H1 (cell line): Measurements from ENCODE around the gene GMFB. TPM values are rescaled to one million over a fixed set of nuclear protein-coding genes. Genes with fewer than 3 reads are reported as not detected.

ENCODE experiments used
- CTCF ChIA-PET: fragments of 300-600 bp; sonication (Branson Sonifier 250); formaldehyde crosslinking; loops from one replicate; lab custom pipeline; 2021; ENCODE audit not compliant: partially characterized antibody; lab: Charles Lee
- POLR2A ChIA-PET: fragments of 300-600 bp; sonication (Branson Sonifier 250); formaldehyde crosslinking; loops from one replicate; lab custom pipeline; 2021; ENCODE audit warnings: inconsistent platforms; ENCODE audit not compliant: partially characterized antibody; lab: Charles Lee
- DNase-seq, 2 experiments: peaks; one replicate each; pipeline versions ENCODE4 v3.0.0 to v3.0.0-alpha.2; 2010 to 2022; ENCODE audit warnings: low spot score in 2 of 2, low read depth in 1 of 2, mixed read lengths in 1 of 2
- FAIRE-seq: peaks from 2 replicates; lab custom pipeline; 2011; peaks lifted over from hg19 to GRCh38; lab: Jason Lieb, UNC
- H2AFZ ChIP-seq: 2 replicates; pipeline ENCODE4 v1.8.1; 2012; ENCODE audit warnings: low read length, inconsistent platforms
- H2AK5ac ChIP-seq: 2 replicates; pipeline ENCODE4 v1.6.1; 2013; ENCODE audit warnings: low read depth, low read length
- H2BK120ac ChIP-seq: replicated peaks from 2 replicates; pipeline ENCODE3; 2013; ENCODE audit warnings: low read depth, low read length, inconsistent platforms
- H2BK12ac ChIP-seq: 2 replicates; pipeline ENCODE4 v1.6.1; 2013; ENCODE audit warnings: low read depth, low read length
- H2BK15ac ChIP-seq: 2 replicates; pipeline ENCODE4 v1.6.1; 2013; ENCODE audit warnings: low read length
- H2BK20ac ChIP-seq: 2 replicates; pipeline ENCODE4 v1.6.1; 2013; ENCODE audit warnings: low read length
- H2BK5ac ChIP-seq: 2 replicates; pipeline ENCODE4 v1.6.1; 2013; ENCODE audit warnings: low read depth, low read length
- H3K14ac ChIP-seq: 2 replicates; pipeline ENCODE4 v1.6.1; 2013; ENCODE audit warnings: inconsistent platforms; ENCODE audit not compliant: insufficient read length
- H3K18ac ChIP-seq: 2 replicates; pipeline ENCODE4 v1.6.1; 2013; ENCODE audit warnings: low read length; ENCODE audit errors: extremely low read depth
- H3K23ac ChIP-seq: 2 replicates; pipeline ENCODE4 v1.6.1; 2013; ENCODE audit warnings: inconsistent platforms; ENCODE audit not compliant: insufficient read length
- H3K23me2 ChIP-seq: 2 replicates; pipeline ENCODE4 v1.6.1; 2013; ENCODE audit warnings: low read depth, low read length
- H3K27ac ChIP-seq: 2 replicates; pipeline ENCODE4 v1.6.1; 2011; ENCODE audit warnings: low read depth, low read length, inconsistent platforms
- H3K27me3 ChIP-seq, 4 experiments: replicated peaks in 1 of 4; 1 replicate in 1 of 4; 2 replicates in 3 of 4; pipeline versions ENCODE4 v1.6.1 to v1.8.1; 2011 to 2013; ENCODE audit warnings: low read length in 3 of 4, mild to moderate bottlenecking in 3 of 4, inconsistent platforms in 2 of 4, mixed read lengths in 2 of 4, moderate library complexity in 1 of 4; ENCODE audit not compliant: control insufficient read depth in 3 of 4, insufficient read depth in 3 of 4; ENCODE audit errors: extremely low read depth in 1 of 4
- H3K36me3 ChIP-seq, 4 experiments: 2 replicates each; pipeline versions ENCODE4 v1.6.1 to v1.8.1; 2011 to 2013; ENCODE audit warnings: mild to moderate bottlenecking in 4 of 4, low read length in 3 of 4, moderate library complexity in 2 of 4, control low read depth in 1 of 4, inconsistent platforms in 1 of 4; ENCODE audit not compliant: insufficient read depth in 4 of 4, control insufficient read depth in 2 of 4
- H3K4ac ChIP-seq: replicated peaks from 2 replicates; pipeline ENCODE3; 2013; ENCODE audit warnings: low read length, low read depth, mixed read lengths, inconsistent platforms; ENCODE audit not compliant: insufficient read length
- H3K4me1 ChIP-seq, 4 experiments: replicated peaks in 1 of 4; 1 replicate in 1 of 4; 2 replicates in 3 of 4; pipeline versions ENCODE4 v1.6.1 to v1.8.1; 2011 to 2013; ENCODE audit warnings: low read length in 3 of 4, inconsistent platforms in 2 of 4, mixed read lengths in 1 of 4; ENCODE audit not compliant: insufficient read depth in 4 of 4, control insufficient read depth in 3 of 4
- H3K4me2 ChIP-seq, 2 experiments: 2 replicates each; pipeline versions ENCODE4 v1.6.1 to v1.8.1; 2011 to 2013; ENCODE audit warnings: low read depth in 2 of 2, low read length in 2 of 2, control low read depth in 1 of 2, inconsistent platforms in 1 of 2, mild to moderate bottlenecking in 1 of 2; ENCODE audit not compliant: insufficient read depth in 1 of 2
- H3K4me3 ChIP-seq, 4 experiments: fragments of 200-600, 300-600 bp in 1 of 4; sonication (generic), shearing (Covaris generic), sonication (Bioruptor Twin) in 1 of 4; 2 replicates each; pipeline versions ENCODE4 v1.5.1 to v1.8.1; 2011 to 2016; ENCODE audit warnings: low read length in 4 of 4, low read depth in 3 of 4, control low read depth in 2 of 4, inconsistent platforms in 2 of 4, mild to moderate bottlenecking in 2 of 4, mixed read lengths in 1 of 4, moderate library complexity in 1 of 4; ENCODE audit not compliant: insufficient read depth in 2 of 4; ENCODE audit errors: extremely low read depth in 1 of 4
- H3K56ac ChIP-seq: replicated peaks from 2 replicates; pipeline ENCODE3; 2013; ENCODE audit warnings: low read depth, mild to moderate bottlenecking, mixed read lengths, low read length, inconsistent platforms; ENCODE audit not compliant: insufficient read length
- H3K79me1 ChIP-seq: 2 replicates; pipeline ENCODE4 v1.6.1; 2013; ENCODE audit warnings: low read depth, low read length, control low read depth
- H3K79me2 ChIP-seq, 2 experiments: 2 replicates each; pipeline versions ENCODE4 v1.6.1 to v1.8.1; 2012 to 2013; ENCODE audit warnings: low read length in 2 of 2, mild to moderate bottlenecking in 2 of 2, inconsistent platforms in 1 of 2; ENCODE audit not compliant: insufficient read depth in 2 of 2, control insufficient read depth in 1 of 2
- H3K9ac ChIP-seq, 4 experiments: replicated peaks in 1 of 4; 1 replicate in 1 of 4; 2 replicates in 3 of 4; pipeline versions ENCODE4 v1.6.1 to v1.8.1; 2011 to 2013; ENCODE audit warnings: low read depth in 3 of 4, low read length in 3 of 4, control low read depth in 2 of 4, mild to moderate bottlenecking in 2 of 4, moderate library complexity in 2 of 4, inconsistent platforms in 1 of 4; ENCODE audit errors: extremely low read depth in 1 of 4
- H3K9me3 ChIP-seq, 2 experiments: 2 replicates each; pipeline versions ENCODE4 v1.6.1 to v1.8.1; 2012 to 2013; ENCODE audit warnings: mild to moderate bottlenecking in 2 of 2, moderate library complexity in 2 of 2, control low read depth in 1 of 2, inconsistent platforms in 1 of 2, low read depth in 1 of 2, low read length in 1 of 2, mixed read lengths in 1 of 2; ENCODE audit not compliant: insufficient read depth in 2 of 2
- H4K20me1 ChIP-seq, 2 experiments: replicated peaks in 1 of 2; 2 replicates each; pipeline versions ENCODE3 to v1.8.1; 2011 to 2013; ENCODE audit warnings: inconsistent platforms in 2 of 2, low read length in 2 of 2, mild to moderate bottlenecking in 1 of 2; ENCODE audit not compliant: insufficient read depth in 2 of 2, control insufficient read depth in 1 of 2
- H4K5ac ChIP-seq: 2 replicates; pipeline ENCODE4 v1.6.1; 2013; ENCODE audit warnings: low read length, low read depth, mixed read lengths, inconsistent platforms; ENCODE audit not compliant: insufficient read length
- H4K8ac ChIP-seq: 2 replicates; pipeline ENCODE4 v1.8.0; 2013; ENCODE audit warnings: mild to moderate bottlenecking, moderate library complexity, low read length, inconsistent platforms; ENCODE audit not compliant: insufficient read depth; ENCODE audit errors: extremely low read depth
- H4K91ac ChIP-seq: replicated peaks from 2 replicates; pipeline ENCODE3; 2013; ENCODE audit warnings: low read length, mixed read lengths, inconsistent platforms; ENCODE audit not compliant: insufficient read length
- ATF3 ChIP-seq: IDR thresholded peaks from 2 replicates; pipeline ENCODE4 v1.6.1; 2011; ENCODE audit warnings: low read depth, mild to moderate bottlenecking, low read length; ENCODE audit not compliant: insufficient read depth
- CEBPB ChIP-seq: IDR thresholded peaks from 2 replicates; pipeline ENCODE4 v1.6.1; 2012; ENCODE audit warnings: low read depth, low read length
- CTBP2 ChIP-seq: IDR thresholded peaks from 2 replicates; pipeline ENCODE4 v1.7.0; 2011; ENCODE audit warnings: borderline replicate concordance, mild to moderate bottlenecking, moderate library complexity, mixed read lengths, low read length; ENCODE audit not compliant: insufficient read depth, insufficient read length
- EGR1 ChIP-seq: IDR thresholded peaks from 2 replicates; pipeline ENCODE4 v1.6.1; 2011; ENCODE audit warnings: low read depth, low read length, borderline replicate concordance
- EP300 ChIP-seq, 2 experiments: IDR thresholded peaks; 1 replicate in 1 of 2; 2 replicates in 1 of 2; pipeline ENCODE4 v1.6.1; 2011 to 2012; ENCODE audit warnings: low read depth in 2 of 2, low read length in 2 of 2, mild to moderate bottlenecking in 2 of 2, borderline replicate concordance in 1 of 2, inconsistent platforms in 1 of 2, moderate library complexity in 1 of 2
- EZH2 ChIP-seq: fragments of 200-600 bp; sonication (generic); IDR thresholded peaks from 2 replicates; pipeline ENCODE4 v1.7.1; 2012; ENCODE audit warnings: low read depth, mild to moderate bottlenecking, moderate library complexity, low read length, inconsistent platforms; ENCODE audit not compliant: severe bottlenecking
- GABPA ChIP-seq: IDR thresholded peaks from 2 replicates; pipeline ENCODE4 v1.6.1; 2011; ENCODE audit warnings: mild to moderate bottlenecking, low read length, moderate library complexity, borderline replicate concordance; ENCODE audit not compliant: insufficient read depth
- HDAC2 ChIP-seq, 2 experiments: fragments of 300-600 bp in 1 of 2; sonication (generic) in 1 of 2; IDR thresholded peaks; 2 replicates each; pipeline ENCODE4 v1.6.1; 2011 to 2012; ENCODE audit warnings: low read depth in 2 of 2, low read length in 2 of 2, mild to moderate bottlenecking in 2 of 2, moderate library complexity in 2 of 2, borderline replicate concordance in 1 of 2, inconsistent platforms in 1 of 2
- JUN ChIP-seq: IDR thresholded peaks from 2 replicates; pipeline ENCODE4 v1.6.1; 2011; ENCODE audit warnings: low read depth, mild to moderate bottlenecking, improper control_type of control experiment, low read length
- NRF1 ChIP-seq: IDR thresholded peaks from 2 replicates; pipeline ENCODE4 v1.6.1; 2011; ENCODE audit warnings: mild to moderate bottlenecking, low read depth, low read length, improper control_type of control experiment
- RFX5 ChIP-seq: IDR thresholded peaks from 2 replicates; pipeline ENCODE4 v1.6.1; 2011; ENCODE audit warnings: low read depth, low read length, improper control_type of control experiment, borderline replicate concordance
- SP4 ChIP-seq: IDR thresholded peaks from 2 replicates; pipeline ENCODE4 v1.6.1; 2012; ENCODE audit warnings: low read length, inconsistent platforms
- TBP ChIP-seq: IDR thresholded peaks from 2 replicates; pipeline ENCODE4 v1.6.1; 2011; ENCODE audit warnings: low read depth, low read length, improper control_type of control experiment
- WGBS, 2 experiments: shearing (Covaris generic) in 1 of 2; methylation state at CpG; one replicate each; pipeline versions ENCODE4 v1.1.6 to v1.1.7; 2013 to 2015; ENCODE audit warnings: low lambda C conversion rate in 2 of 2, mixed read lengths in 2 of 2, inconsistent platforms in 1 of 2, low coverage in 1 of 2, missing lambda C conversion rate in 1 of 2; ENCODE audit not compliant: insufficient replicate concordance in 2 of 2, insufficient coverage in 1 of 2, insufficient read length in 1 of 2; ENCODE audit errors: extremely low coverage in 1 of 2, missing lambda C conversion rate in 1 of 2; 5-methylcytosine and 5-hydroxymethylcytosine counted together
- polyA plus RNA-seq, 7 experiments: library from polyadenylated mRNA; depleted of rRNA in 3 of 7; stranded (reverse) in 5 of 7; unstranded in 2 of 7; fragments of >200 nt in 5 of 7; fragments of 200-250 nt in 2 of 7; gene quantifications; 1 replicate in 5 of 7; 2 replicates in 1 of 7; 4 replicates in 1 of 7; pipeline versions ENCODE4 v1.2.1 to v1.2.3, GENCODE V29; 2011 to 2013; ENCODE audit warnings: missing spikeins in 2 of 7, mixed read lengths in 2 of 7
- total RNA-seq: library from RNA; stranded (reverse); fragmentation: NEBNext Ultra II Directional; extraction: Animal tissue kit (Norgen Biotek cat#: 25700); gene quantifications from 2 replicates; pipeline ENCODE4 v1.2.1, GENCODE V29; 2021

Gene GMFB
- total and polyA plus RNA-seq, 2 of the 8 experiments (the other 6 are each of a cell fraction or from before 2014, with no cell fraction given), result 17.9 to 77.3 TPM

- Histone ChIP-seq H4K8ac (0 out of 2 replicates have a peak overlapping the region, but pooled peaks have one; percentile 21), H4K5ac (no peak overlapping the region), H3K23ac (no peak overlapping the region), H2BK5ac (no peak overlapping the region), H4K20me1 (no peaks in the 10 kb centered on the region), H3K79me1 (no peaks in the 10 kb centered on the region), H3K9ac (no peak overlapping the region), H3K56ac (no peak overlapping the region), H3K79me2 (no peaks in the 10 kb centered on the region), H3K9me3 (no peaks in the 10 kb centered on the region), H2AK5ac (no peak overlapping the region), H3K4ac (no peak overlapping the region), H2AFZ (peak overlapping the region; percentile 67), H2BK15ac (no peak overlapping the region), H3K14ac (no peak overlapping the region), H3K36me3 (no peaks in the 10 kb centered on the region), H3K4me1 (no peaks in the 10 kb centered on the region), H2BK12ac (no peak overlapping the region; the same call in 1 of the 2 replicates), H4K91ac (no peak overlapping the region), H3K4me3 (no peak overlapping the region), H3K27me3 (no peaks in the 10 kb centered on the region), H3K27ac (no peak overlapping the region), H2BK20ac (no peak overlapping the region), H3K18ac (no peak overlapping the region), H3K23me2 (no peaks in the 10 kb centered on the region), H3K4me2 (no peak overlapping the region), H2BK120ac (no peak overlapping the region)
- POLR2A ChIA-PET, result interaction anchor here (1.2 kb wide), 1 partner anchor 9 kb away, joined by 4 read pairs; no protein-coding TSS in a partner anchor
- 90% methylated on average over 7 of the region's 7 CpGs; no CpG with 5 or more reads in 1 of the 2 experiments for WGBS, 2 experiments
- FAIRE-seq (no peak), DNase-seq (no peak)
- CTCF ChIA-PET, result interaction anchor here (0.7 to 1.0 kb wide), 2 partner anchors 15 to 240 kb away, joined by 3 read pairs; no protein-coding TSS in a partner anchor
- TF ChIP-seq JUN (no peak), TBP (no peak), ATF3 (no peak), EGR1 (no peak), GABPA (no peak), HDAC2 (IDR thresholded peaks at IDR 0.05; ENCODE audit: borderline replicate concordance in 1 of 2, low read depth in 2 of 2, low read length in 2 of 2) (no peak), NRF1 (no peak), CEBPB (no peak), CTBP2 (no peak), EP300 (IDR thresholded peaks at IDR 0.05; ENCODE audit: borderline replicate concordance in 1 of 2, low read depth in 2 of 2, low read length in 2 of 2) (no peak), SP4 (no peak), RFX5 (no peak), EZH2 (no peak)
Observed at GRCh38 chr14:54451121-54451601, 37.6 kb downstream of the GMFB start.
